ENCODE results near the gene PEX13.
"Not testable (repeated sequence)": the region's sequence is repeated elsewhere in the genome, so short reads cannot be mapped to it uniquely, and the experiment has no call there.

PEX13 gene

DNA sequence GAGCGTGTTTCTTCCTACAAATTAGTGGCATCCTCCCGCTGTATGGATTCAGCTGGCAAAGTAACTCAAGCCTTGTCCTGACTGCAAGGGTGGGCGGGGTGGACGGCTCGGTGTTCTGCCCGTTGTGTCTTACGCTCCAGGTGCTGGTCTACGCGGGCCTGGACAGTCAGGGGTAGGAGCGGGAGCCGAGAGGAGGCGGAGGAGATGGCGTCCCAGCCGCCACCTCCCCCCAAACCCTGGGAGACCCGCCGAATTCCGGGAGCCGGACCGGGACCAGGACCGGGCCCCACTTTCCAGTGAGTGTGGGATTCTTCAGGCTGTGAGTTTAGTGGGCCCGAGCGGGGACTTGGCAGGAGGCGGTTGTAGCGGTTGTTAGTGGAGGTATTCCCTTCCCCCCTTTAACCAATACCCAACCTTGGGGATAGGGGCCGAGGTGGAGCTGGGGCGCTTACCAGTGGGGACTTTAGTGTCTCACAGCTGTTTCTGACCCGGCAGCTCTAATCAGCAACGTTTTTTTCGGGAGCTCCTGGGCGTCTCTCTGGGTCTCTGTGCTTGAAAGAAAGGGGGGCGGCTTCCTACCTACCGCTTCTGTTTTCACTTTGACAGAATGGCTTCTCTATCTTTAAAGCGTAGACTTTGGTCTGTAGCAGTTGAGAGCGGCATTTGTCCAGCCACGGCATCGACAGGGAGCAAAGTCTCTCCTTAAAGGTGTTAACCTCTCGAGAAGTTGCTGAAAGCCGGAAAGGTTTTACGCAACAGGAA, at the start of gene PEX13, which contains the start of gene PUS10:
TSS of gene PEX13 (plus strand) at position 165 of the 762 bp plus-strand sequence. CDS start at position 205, 40 bp downstream.
TSS of gene PUS10 (minus strand) at position 700 of the 762 bp plus-strand sequence. CDS start 6,365 bp downstream, outside the sequence.
- peak; percentile 40 for DNase-seq (ENCODE audit: low read depth, low spot score)

- no peak for DNase-seq (ENCODE audit: low read depth, low spot score)
Observed at GRCh38 chr2:60972889-60973656, 44.4 kb upstream of the PEX13 start.

DNA sequence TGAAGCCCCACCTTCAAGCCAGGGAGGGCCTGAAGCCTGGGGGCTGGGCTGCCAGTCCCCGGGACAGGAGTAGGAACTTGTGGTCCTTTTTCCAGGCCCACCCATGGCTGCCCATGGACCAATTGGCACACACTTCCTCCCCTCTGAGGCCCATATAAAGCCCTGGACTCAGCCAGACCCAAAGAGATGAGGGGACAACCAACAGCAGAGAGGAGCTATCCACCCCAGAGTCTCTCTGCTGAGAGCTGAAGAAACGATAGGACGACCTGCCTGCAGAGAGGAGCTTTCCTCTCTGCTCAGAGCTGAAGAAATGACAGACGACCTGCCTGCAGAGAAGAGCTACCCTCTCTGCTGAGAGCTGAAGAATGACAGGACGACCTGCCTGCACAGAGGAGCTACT, 43.8 kb upstream of the PEX13 start:
- DNase-seq (ENCODE audit: low read depth, low spot score) = no peak

- no peak for DNase-seq (ENCODE audit: low read depth, low spot score)
Observed at GRCh38 chr2:60974652-60975051, 42.9 kb upstream of the PEX13 start.

DNA sequence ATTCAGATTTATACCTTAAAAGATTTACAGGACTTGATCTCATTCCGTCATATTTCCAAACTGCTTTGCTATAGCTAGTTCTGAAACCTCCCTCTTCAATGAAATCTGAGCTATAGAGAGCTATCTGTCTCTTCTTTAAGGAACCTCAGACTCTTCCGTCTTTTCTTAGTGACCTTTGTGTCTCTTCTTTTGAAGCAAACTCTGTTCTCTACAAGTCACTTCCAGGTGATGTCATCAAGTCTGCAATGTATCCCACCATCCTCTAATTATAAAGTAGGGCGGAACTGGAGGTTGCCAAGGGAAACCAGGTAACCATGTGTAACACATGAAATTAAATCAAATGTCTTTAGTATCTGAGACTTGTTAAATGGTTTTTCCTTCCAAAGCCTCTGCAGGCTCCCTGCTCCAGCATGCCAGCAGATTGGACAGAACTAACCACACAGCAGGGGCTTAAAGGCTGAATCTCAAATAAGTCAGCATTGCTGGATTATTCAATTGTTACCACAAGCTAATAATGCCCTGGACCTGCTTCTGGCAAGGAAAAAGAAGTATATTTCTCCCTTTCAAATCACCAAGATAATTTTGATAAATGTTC, 41.2 kb upstream of the PEX13 start:
- no peak for DNase-seq (ENCODE audit: low read depth, low spot score)

- no peak for DNase-seq (ENCODE audit: low read depth, low spot score)
Observed at GRCh38 chr2:60976875-60977561, 40.5 kb upstream of the PEX13 start.

GRCh38 chr2:60977562-60977895, 40.0 kb upstream of the PEX13 start:
- no peak for DNase-seq (ENCODE audit: low read depth, low spot score)

DNA sequence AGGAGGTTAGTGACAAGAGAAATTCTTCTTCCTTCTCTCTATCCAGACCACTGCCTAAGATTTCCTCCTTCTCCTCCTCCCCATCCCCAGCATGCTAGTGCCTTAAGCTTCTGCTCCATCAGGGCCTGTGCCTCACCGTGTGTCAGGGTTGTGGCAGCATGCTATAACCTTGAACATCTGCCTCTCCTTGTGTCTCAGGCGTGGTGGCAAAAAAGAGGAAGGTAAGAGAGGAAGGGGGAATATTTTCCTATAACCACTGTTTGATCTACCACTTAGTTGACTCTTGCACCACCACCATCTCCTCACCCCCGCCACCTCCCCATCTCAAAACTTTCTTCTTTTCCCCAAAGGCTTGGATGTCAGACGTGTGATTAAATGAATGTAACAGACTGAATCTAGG, 38.3 kb upstream of the PEX13 start:
- DNase-seq (ENCODE audit: low read depth, low spot score) = no peak

- DNase-seq (ENCODE audit: low read depth, low spot score) = no peak
Observed at GRCh38 chr2:60980071-60980815, 37.3 kb upstream of the PEX13 start.

GRCh38 chr2:60982066-60982465, 35.5 kb upstream of the PEX13 start:
- not testable (repeated sequence) for DNase-seq (ENCODE audit: low read depth, low spot score)

GRCh38 chr2:60984720-60985119, 32.8 kb upstream of the PEX13 start:
- no peak for DNase-seq (ENCODE audit: low read depth, low spot score)

- no peak for DNase-seq (ENCODE audit: low read depth, low spot score)
Observed at GRCh38 chr2:60987041-60987440, 30.5 kb upstream of the PEX13 start.

- not testable (repeated sequence) for DNase-seq (ENCODE audit: low read depth, low spot score)
Observed at GRCh38 chr2:60987656-60988055, 29.9 kb upstream of the PEX13 start.

DNA sequence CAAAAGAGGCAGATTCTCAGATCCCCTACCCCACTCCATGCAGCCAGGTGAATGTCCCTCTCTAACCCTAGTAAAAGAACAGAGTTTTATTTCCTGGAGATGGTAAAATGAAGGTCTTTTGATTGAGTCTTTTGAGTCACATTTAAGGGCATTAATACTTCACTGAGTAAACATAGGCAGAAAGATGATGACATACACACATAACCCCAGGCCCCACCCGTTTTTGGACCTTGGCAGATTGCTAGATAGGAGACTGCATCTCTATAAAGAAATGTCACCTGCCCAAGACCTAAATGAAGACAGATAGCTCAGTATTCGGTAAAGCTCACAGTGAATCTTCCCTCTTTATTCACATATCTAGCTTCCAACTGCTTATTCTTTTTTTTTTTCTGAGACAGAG, 28.3 kb upstream of the PEX13 start:
- DNase-seq (ENCODE audit: low read depth, low spot score) = no peak

DNA sequence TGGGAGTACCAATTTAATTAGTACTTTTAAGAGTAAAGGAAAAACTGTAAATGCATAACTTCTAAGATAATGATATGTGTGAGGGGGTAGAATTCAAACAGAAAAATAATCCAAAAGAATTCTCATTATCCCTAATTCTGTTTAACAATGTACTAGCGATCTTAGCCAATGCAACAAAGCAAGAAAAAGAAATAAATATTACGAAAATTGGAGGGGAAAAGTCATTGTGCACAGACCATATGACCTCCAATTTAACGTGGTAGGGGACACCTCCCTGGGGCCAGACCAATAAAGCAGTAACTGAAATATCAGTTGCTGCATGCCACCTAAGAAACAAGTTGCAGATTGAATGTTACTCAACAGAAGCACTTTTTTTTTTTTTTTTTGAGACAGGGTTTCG, 25.9 kb upstream of the PEX13 start:
- DNase-seq (ENCODE audit: low read depth, low spot score) = no peak

DNA sequence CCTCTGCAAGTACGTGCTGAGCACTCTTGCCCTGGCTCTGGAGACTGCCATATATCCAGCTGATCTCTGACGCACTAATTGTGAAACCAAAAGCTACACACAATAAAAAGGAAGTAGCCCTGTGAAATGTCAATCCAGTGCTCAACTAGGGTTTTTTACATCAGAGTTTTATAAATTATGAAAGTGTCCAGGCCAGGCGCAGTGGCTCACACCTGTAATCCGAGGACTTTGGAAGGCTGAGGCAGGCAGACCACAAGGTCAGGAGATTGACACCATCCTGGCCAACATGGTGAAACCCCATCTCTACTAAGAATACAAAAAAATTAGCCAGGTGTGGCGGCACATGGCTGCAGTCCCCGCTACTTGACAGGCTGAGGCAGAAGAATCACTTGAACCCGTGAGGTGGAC, 24.5 kb upstream of the PEX13 start:
- DNase-seq (ENCODE audit: low read depth, low spot score) = no peak

DNA sequence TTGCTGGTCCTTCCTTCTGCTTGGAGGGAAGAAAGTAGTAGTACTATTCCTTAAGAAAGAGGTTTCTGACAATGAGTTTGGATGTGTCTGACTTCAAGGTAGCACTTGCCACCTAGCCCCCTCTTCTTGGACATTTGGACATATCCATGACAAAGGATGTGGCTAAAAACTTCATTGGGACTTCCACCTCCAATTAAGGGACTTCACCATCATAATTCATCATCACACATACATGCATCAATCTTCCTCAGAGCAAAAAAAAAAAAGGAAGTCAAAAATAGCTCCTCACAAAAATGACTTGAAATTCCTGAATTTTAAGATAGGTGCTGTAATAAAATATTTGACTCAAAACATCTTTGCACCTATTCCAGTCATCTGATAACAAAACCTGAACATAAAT, 23.4 kb upstream of the PEX13 start:
- no peak for DNase-seq (ENCODE audit: low read depth, low spot score)

DNA sequence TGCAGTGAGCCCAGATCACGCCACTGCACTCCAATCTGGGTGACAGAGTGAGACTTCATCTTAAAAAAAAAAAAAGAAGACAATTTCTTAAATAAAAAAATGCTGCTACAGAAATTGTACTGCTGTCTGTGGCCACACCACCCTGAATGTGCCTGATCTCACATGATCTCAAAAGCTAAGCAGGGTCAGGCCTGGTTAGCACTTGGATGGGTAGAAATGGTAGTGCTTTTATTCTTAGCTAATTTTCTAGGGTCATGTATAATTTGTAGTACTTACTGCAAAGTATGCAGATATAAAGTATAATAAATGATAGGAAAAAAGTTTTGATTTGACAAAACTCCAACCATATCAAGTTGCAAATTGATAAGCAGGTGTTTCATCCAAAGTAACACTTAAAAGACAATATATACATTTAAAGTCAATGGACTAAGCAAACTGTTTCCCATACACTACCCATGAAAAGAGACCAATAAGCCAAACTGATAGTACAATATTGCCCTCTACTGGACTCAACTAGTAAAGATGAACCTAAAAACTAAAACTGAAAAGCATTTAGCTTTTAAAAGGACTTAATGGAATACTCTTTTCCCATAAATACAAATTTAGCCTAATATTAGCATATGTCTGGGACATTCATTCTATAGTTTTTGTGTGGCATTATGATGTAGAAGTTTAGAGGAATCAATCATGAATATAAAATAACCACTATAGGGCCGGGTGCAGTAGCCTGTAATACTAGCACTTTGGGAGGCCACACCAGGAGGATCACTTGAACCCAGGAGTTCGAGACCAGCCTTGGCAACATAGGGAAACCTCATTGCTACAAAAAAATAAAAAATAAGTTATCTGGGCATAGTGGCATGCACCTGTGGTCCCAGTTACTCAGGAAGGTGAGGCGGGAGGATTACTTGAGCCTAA, 18.6 kb upstream of the PEX13 start:
- DNase-seq (ENCODE audit: low read depth, low spot score) = no peak

DNA sequence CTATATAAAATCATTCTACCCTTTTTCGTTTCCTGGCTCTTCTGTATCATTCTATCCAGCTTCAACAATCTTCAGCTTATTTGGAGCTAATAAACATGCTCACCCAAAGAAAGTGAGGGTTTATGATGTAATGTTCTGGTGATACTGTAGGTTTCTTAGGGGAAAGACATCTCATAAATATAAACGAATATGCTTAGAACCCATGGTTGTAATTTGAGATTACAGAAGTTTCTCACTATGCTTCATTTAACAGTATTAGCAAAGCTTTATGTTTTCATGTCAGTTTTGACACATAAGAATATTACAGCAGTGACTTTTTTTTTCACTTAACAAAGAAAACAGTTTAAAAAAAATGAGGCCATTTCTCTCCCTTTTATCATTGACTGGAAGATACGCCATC, 11.8 kb upstream of the PEX13 start:
- no peak for DNase-seq (ENCODE audit: low read depth, low spot score)

- no peak for DNase-seq (ENCODE audit: low read depth, low spot score)
Observed at GRCh38 chr2:61006486-61007105, 10.9 kb upstream of the PEX13 start.

Data from activated CD4-positive, CD25-positive, alpha-beta regulatory T cell treated with anti-CD3 and anti-CD28 coated beads, Interleukin-2, amount 50 U/mL, for 16 hours (primary cell).